Neutrophil (primary cell): ENCODE data around the gene UBQLNL.

Experiments
- H3K27ac ChIP-seq: fragments of 200-600 bp; sonication (generic); 2 replicates; pipeline ENCODE4 v1.5.1; 2016; ENCODE audit warnings: mild to moderate bottlenecking, moderate library complexity
- H3K27me3 ChIP-seq: fragments of 200-600 bp; sonication (generic); 2 replicates; pipeline ENCODE4 v1.6.0; 2016; ENCODE audit warnings: mild to moderate bottlenecking
- H3K36me3 ChIP-seq: fragments of 200-600 bp; sonication (generic); 2 replicates; pipeline ENCODE4 v1.5.1; 2017
- H3K4me1 ChIP-seq, 2 experiments: fragments of 200-600 bp in 1 of 2; sonication (generic) in 1 of 2; 1 replicate in 1 of 2; 2 replicates in 1 of 2; pipeline versions ENCODE4 v1.5.1 to v1.6.1; 2013 to 2016; ENCODE audit warnings: low read depth in 1 of 2, low read length in 1 of 2, mild to moderate bottlenecking in 1 of 2, moderate library complexity in 1 of 2; ENCODE audit not compliant: control insufficient read depth in 1 of 2, insufficient read depth in 1 of 2
- H3K4me3 ChIP-seq, 2 experiments: fragments of 200-600 bp in 1 of 2; sonication (generic) in 1 of 2; 1 replicate in 1 of 2; 2 replicates in 1 of 2; pipeline ENCODE4 v1.5.1; 2013 to 2016; ENCODE audit warnings: low read depth in 1 of 2, low read length in 1 of 2, mild to moderate bottlenecking in 1 of 2, moderate library complexity in 1 of 2
- H3K9me3 ChIP-seq: fragments of 200-600 bp; sonication (generic); 2 replicates; pipeline ENCODE4 v1.5.1; 2016
- TF ChIP-seq, protein P1 (sequence below): fragments of 200-600 bp; sonication (generic); IDR thresholded peaks from 2 replicates; pipeline ENCODE4 v1.5.1; 2016; ENCODE audit warnings: antibody characterized with exemption

Gene UBQLNL

DNA sequence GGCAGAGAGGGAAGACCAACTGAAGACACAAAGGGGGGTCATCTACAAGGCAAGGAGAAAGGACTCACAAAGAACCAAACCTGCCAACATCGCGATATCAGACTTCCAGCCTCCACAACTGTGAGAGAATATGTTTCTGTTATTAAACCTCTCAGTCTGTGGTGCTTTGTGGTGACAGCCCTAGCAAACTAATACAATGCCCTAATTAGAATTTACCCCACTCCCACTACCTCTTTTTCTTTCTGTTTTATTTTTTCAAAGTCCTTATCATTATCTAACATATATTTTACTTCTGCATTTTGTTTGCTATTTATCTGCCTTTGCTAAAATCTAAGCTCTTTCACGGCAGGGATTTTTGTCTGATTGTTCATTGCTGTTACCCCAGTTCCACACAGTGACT, 30.5 kb downstream of the UBQLNL start:
- H3K36me3 ChIP-seq, result no peaks in the 10 kb centered on the region
- no peak overlapping the region for H3K27ac ChIP-seq
- no peak overlapping the region for H3K4me3 ChIP-seq
- no peaks in the 10 kb centered on the region for H3K9me3 ChIP-seq
- TF ChIP-seq, protein P1, sequence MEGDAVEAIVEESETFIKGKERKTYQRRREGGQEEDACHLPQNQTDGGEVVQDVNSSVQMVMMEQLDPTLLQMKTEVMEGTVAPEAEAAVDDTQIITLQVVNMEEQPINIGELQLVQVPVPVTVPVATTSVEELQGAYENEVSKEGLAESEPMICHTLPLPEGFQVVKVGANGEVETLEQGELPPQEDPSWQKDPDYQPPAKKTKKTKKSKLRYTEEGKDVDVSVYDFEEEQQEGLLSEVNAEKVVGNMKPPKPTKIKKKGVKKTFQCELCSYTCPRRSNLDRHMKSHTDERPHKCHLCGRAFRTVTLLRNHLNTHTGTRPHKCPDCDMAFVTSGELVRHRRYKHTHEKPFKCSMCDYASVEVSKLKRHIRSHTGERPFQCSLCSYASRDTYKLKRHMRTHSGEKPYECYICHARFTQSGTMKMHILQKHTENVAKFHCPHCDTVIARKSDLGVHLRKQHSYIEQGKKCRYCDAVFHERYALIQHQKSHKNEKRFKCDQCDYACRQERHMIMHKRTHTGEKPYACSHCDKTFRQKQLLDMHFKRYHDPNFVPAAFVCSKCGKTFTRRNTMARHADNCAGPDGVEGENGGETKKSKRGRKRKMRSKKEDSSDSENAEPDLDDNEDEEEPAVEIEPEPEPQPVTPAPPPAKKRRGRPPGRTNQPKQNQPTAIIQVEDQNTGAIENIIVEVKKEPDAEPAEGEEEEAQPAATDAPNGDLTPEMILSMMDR, result no peak
- peaks cover 7% of the 10 kb centered on the region for H3K27me3 ChIP-seq
- H3K4me1 ChIP-seq, result no peaks in the 10 kb centered on the region

DNA sequence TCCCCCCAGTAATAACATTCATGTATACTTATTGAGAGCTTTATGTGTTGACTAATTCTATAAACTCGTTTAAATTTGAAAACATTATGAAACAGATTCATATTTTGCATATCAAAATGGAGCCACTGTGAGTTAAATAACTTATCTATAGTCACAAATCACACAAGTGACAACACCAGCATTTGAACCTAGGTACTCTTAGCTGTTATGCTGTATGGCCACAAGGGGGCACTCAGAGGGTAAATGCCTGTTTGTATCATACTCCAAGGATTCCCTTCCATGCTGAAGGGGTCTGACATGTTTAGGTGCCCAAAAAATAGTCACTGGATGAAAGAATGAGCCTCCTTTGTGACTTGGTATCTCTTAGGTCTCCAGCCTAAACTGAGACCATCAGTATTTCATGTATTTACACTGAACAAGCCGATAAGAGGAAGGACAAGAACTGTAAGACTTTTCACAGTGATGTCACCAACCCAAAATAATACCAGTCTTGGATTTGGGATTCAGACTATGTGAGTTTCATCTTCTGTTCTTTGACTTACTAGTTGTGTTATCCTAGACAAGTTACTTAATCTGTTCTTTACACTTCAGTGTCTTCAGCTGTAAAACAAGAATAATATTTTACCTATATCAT, 40.2 kb downstream of the UBQLNL start:
- H3K27ac ChIP-seq, result no peak overlapping the region
- H3K36me3 ChIP-seq, result no peaks in the 10 kb centered on the region
- H3K9me3 ChIP-seq, result no peaks in the 10 kb centered on the region
- TF ChIP-seq, protein P1, result peak; percentile 59
- no peak overlapping the region for H3K4me3 ChIP-seq
- H3K27me3 ChIP-seq, result peaks cover 22% of the 10 kb centered on the region
- no peaks in the 10 kb centered on the region for H3K4me1 ChIP-seq

DNA sequence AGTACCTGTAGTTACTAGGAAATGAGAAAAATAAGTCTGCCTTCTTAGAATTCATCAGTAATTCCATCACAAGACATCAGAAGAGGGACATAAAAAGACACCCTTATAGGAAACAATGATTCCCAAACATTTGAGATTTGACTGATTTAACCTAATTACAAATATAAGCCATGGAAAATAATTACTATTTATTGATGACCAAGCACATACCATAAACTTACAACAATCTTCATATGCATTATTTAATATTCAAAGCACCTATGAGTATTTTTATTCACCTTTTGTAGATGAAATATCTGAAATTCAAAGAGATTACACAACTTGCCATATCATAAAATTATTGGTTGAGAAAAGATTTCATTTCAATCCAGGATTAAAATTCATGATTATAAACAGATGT, 42.6 kb downstream of the UBQLNL start:
- TF ChIP-seq, protein P1, result no peak
- no peak overlapping the region for H3K27ac ChIP-seq
- H3K4me1 ChIP-seq, result peaks cover 0 to 6% of the 10 kb centered on the region in 2 experiments
- no peak overlapping the region for H3K4me3 ChIP-seq
- H3K36me3 ChIP-seq, result no peaks in the 10 kb centered on the region
- H3K27me3 ChIP-seq, result peaks cover 29% of the 10 kb centered on the region
- H3K9me3 ChIP-seq, result no peaks in the 10 kb centered on the region

DNA sequence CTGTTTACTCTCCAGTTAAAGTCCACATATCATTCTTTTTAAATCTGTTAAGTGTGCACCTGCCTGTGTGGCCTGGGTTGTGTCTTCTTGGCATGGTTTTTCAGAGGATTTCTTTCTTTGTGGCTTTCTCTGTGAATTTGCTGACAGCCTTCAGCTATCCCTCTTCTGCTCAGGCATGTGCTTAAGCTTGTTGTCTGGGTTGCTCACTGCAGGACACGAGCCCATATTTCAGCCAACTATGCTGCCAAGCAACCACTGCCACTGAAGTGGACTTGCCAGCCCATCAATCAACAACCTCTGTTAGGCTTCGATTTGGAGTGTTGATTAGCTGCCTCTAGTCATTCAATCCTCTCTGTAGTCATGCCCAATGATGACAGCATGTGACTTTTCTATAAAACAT, 49.0 kb downstream of the UBQLNL start:
- Histone ChIP-seq H3K4me1 (peaks cover 0 to 10% of the 10 kb centered on the region in 2 experiments), H3K36me3 (no peaks in the 10 kb centered on the region), H3K27me3 (peaks cover 13% of the 10 kb centered on the region), H3K27ac (no peak overlapping the region), H3K9me3 (no peaks in the 10 kb centered on the region), H3K4me3 (no peak overlapping the region)
- TF ChIP-seq, protein P1, result no peak
